Chondrocyte (in vitro differentiated cells): Measurements from ENCODE around the gene TRABD2A. TPM values are rescaled to one million over a fixed set of nuclear protein-coding genes. Genes with fewer than 3 reads are reported as not detected.

ENCODE experiments used
- DNase-seq: peaks from one replicate; pipeline ENCODE4 v3.0.0; 2021; ENCODE audit warnings: mixed read lengths, low spot score
- H3K27ac Mint-ChIP-seq: one replicate; pipeline ENCODE4 v1.8.0; 2021; ENCODE audit warnings: mild to moderate bottlenecking, moderate library complexity, mixed read lengths; ENCODE audit not compliant: unreplicated experiment
- H3K27me3 Mint-ChIP-seq: 2 replicates; pipeline ENCODE4 v1.8.0; 2021; ENCODE audit warnings: low read depth, mixed read lengths
- H3K36me3 Mint-ChIP-seq: 2 replicates; pipeline ENCODE4 v1.8.0; 2021; ENCODE audit warnings: low read depth, mixed read lengths
- H3K4me1 Mint-ChIP-seq: 2 replicates; pipeline ENCODE4 v1.8.0; 2021; ENCODE audit warnings: low read depth, mild to moderate bottlenecking, mixed read lengths
- H3K4me3 Mint-ChIP-seq: one replicate; pipeline ENCODE4 v1.8.0; 2021; ENCODE audit warnings: mild to moderate bottlenecking, moderate library complexity, mixed read lengths; ENCODE audit not compliant: unreplicated experiment
- H3K9me3 Mint-ChIP-seq: 2 replicates; pipeline ENCODE4 v1.8.0; 2021; ENCODE audit warnings: low read depth, mixed read lengths
- CTCF ChIP-seq: fragments of 200-600 bp; sonication (generic); IDR thresholded peaks from 2 replicates; pipeline ENCODE4 v1.5.0; 2021; ENCODE audit warnings: antibody characterized with exemption, mild to moderate bottlenecking, moderate library complexity
- total RNA-seq: library from RNA; stranded (reverse); gene quantifications from 3 replicates; pipeline ENCODE4 v1.2.1, GENCODE V29; 2021

The TRABD2A gene
- total RNA-seq, 1 donor from 2014 or later: 0.37 TPM

- TF ChIP-seq CTCF: no peak
- DNase-seq: no peak
- Mint-ChIP-seq H3K4me3 (no peak overlapping the region), H3K9me3 (peaks cover 4% of the 10 kb centered on the region), H3K4me1 (peaks cover 38% of the 10 kb centered on the region), H3K27me3 (no peaks in the 10 kb centered on the region), H3K27ac (no peak overlapping the region), H3K36me3 (peaks cover 8% of the 10 kb centered on the region)
Observed at GRCh38 chr2:84901593-84902120, 20.8 kb upstream of the TRABD2A start.

GRCh38 chr2:84900971-84901370 lies 20.1 kb upstream of the TRABD2A start:
- TF ChIP-seq CTCF: no peak
- H3K4me1 Mint-ChIP-seq: peaks cover 44% of the 10 kb centered on the region
- no peak overlapping the region for H3K4me3 Mint-ChIP-seq
- no peak overlapping the region for H3K27ac Mint-ChIP-seq
- H3K27me3 Mint-ChIP-seq: no peaks in the 10 kb centered on the region
- DNase-seq: no peak
- peaks cover under 1% of the 10 kb centered on the region for H3K36me3 Mint-ChIP-seq
- H3K9me3 Mint-ChIP-seq: peaks cover 4% of the 10 kb centered on the region

GRCh38 chr2:84899304-84900204 lies 18.7 kb upstream of the TRABD2A start:
- H3K9me3 Mint-ChIP-seq: peaks cover 4% of the 10 kb centered on the region
- no peak overlapping the region for H3K27ac Mint-ChIP-seq
- no peak overlapping the region for H3K4me3 Mint-ChIP-seq
- no peaks in the 10 kb centered on the region for H3K27me3 Mint-ChIP-seq
- no peak for TF ChIP-seq CTCF
- peaks cover 56% of the 10 kb centered on the region for H3K4me1 Mint-ChIP-seq
- DNase-seq: no peak
- no peaks in the 10 kb centered on the region for H3K36me3 Mint-ChIP-seq

- peaks cover 4% of the 10 kb centered on the region for H3K9me3 Mint-ChIP-seq
- H3K27ac Mint-ChIP-seq: peak overlapping the region; percentile 95
- peaks cover 54% of the 10 kb centered on the region for H3K4me1 Mint-ChIP-seq
- no peaks in the 10 kb centered on the region for H3K27me3 Mint-ChIP-seq
- H3K36me3 Mint-ChIP-seq: no peaks in the 10 kb centered on the region
- TF ChIP-seq CTCF: no peak
- no peak for DNase-seq
- H3K4me3 Mint-ChIP-seq: no peak overlapping the region
Observed at GRCh38 chr2:84897773-84898172, 16.9 kb upstream of the TRABD2A start.

GRCh38 chr2:84896567-84896966 lies 15.7 kb upstream of the TRABD2A start:
- TF ChIP-seq CTCF: no peak
- DNase-seq: no peak
- no peak overlapping the region for H3K4me3 Mint-ChIP-seq
- peaks cover 2% of the 10 kb centered on the region for H3K9me3 Mint-ChIP-seq
- no peaks in the 10 kb centered on the region for H3K36me3 Mint-ChIP-seq
- no peaks in the 10 kb centered on the region for H3K27me3 Mint-ChIP-seq
- peaks cover 54% of the 10 kb centered on the region for H3K4me1 Mint-ChIP-seq
- H3K27ac Mint-ChIP-seq: peak overlapping the region; percentile 29
